HepG2 (cell line): ENCODE measurements around the gene PPAN. TPM values are rescaled to one million over a fixed set of nuclear protein-coding genes. Genes with fewer than 3 reads are reported as not detected.

Source experiments
- ATAC-seq: fragments of 200-7000 bp; cut with Tn5 transposase; 3 replicates; pipeline ENCODE4 v1.9.1; 2020; ENCODE audit warnings: mild to moderate bottlenecking, moderate library complexity
- BruUV-seq: library from RNA; stranded (reverse); fragments of 400-500 nt; replicated peaks from 2 replicates; lab custom pipeline; 2021; lab: Mats Ljungman, UMichigan
- CTCF ChIA-PET: fragments of 300-600 bp; formaldehyde crosslinking; extraction: SDS; loops from one replicate; lab custom pipeline; 2021; ENCODE audit warnings: low total read pairs, inconsistent platforms, low intra/inter-chr PET ratio; lab: Yijun Ruan, JAX
- POLR2A ChIA-PET: fragments of 350-600 bp; sonication (Branson Sonifier 250); formaldehyde crosslinking; loops from one replicate; lab custom pipeline; 2020; ENCODE audit warnings: antibody characterized with exemption, inconsistent platforms; lab: Yijun Ruan, JAX
- DNase-seq: peaks from one replicate; pipeline ENCODE4 v3.0.0-alpha.2; 2015; ENCODE audit warnings: low spot score
- FAIRE-seq: peaks from 3 replicates; lab custom pipeline; 2011; peaks lifted over from hg19 to GRCh38; lab: Jason Lieb, UNC
- H2AFZ ChIP-seq: one replicate; pipeline ENCODE4 v1.6.1; 2011; ENCODE audit warnings: low read length, inconsistent platforms
- H3K27ac ChIP-seq: fragments of 300-600 bp; 3 replicates; pipeline ENCODE4 v1.8.0; 2011; ENCODE audit warnings: mixed run types, mild to moderate bottlenecking, mixed read lengths, low read length, inconsistent platforms; ENCODE audit not compliant: insufficient read depth; ENCODE audit errors: extremely low read length
- H3K27me3 ChIP-seq, 2 experiments: fragments of 200-600 bp in 1 of 2; 2 replicates in 1 of 2; 3 replicates in 1 of 2; pipeline versions ENCODE4 v1.6.0 to v1.8.0; 2011; ENCODE audit warnings: low read length in 2 of 2, mild to moderate bottlenecking in 2 of 2, moderate library complexity in 2 of 2, inconsistent platforms in 1 of 2; ENCODE audit not compliant: insufficient read depth in 2 of 2, control insufficient read depth in 1 of 2
- H3K36me3 ChIP-seq, 2 experiments: fragments of 200-600 bp in 1 of 2; replicated peaks in 1 of 2; 2 replicates in 1 of 2; 3 replicates in 1 of 2; pipeline versions ENCODE4 v1.5.1 to v1.8.0; 2011; ENCODE audit warnings: low read length in 2 of 2, inconsistent platforms in 1 of 2; ENCODE audit not compliant: insufficient read depth in 2 of 2, control insufficient read depth in 1 of 2
- H3K4me1 ChIP-seq: 2 replicates; pipeline ENCODE4 v1.5.1; 2012; ENCODE audit warnings: low read length, inconsistent platforms; ENCODE audit not compliant: insufficient read depth
- H3K4me2 ChIP-seq: 2 replicates; pipeline ENCODE4 v1.6.0; 2011; ENCODE audit warnings: low read depth, low read length, inconsistent platforms
- H3K4me3 ChIP-seq, 3 experiments: fragments of 200-600 bp in 1 of 3; sonication (generic), shearing (Covaris generic) in 1 of 3; replicated peaks in 1 of 3; 2 replicates each; pipeline ENCODE4 v1.5.1; 2011 to 2016; ENCODE audit warnings: low read length in 3 of 3, inconsistent platforms in 2 of 3, low read depth in 2 of 3, mild to moderate bottlenecking in 2 of 3, control low read depth in 1 of 3, mixed read lengths in 1 of 3; ENCODE audit not compliant: insufficient read depth in 1 of 3
- H3K79me2 ChIP-seq: one replicate; pipeline ENCODE4 v1.6.1; 2011; ENCODE audit warnings: low read length, inconsistent platforms; ENCODE audit not compliant: insufficient read depth
- H3K9ac ChIP-seq: 2 replicates; pipeline ENCODE4 v1.6.0; 2011; ENCODE audit warnings: mild to moderate bottlenecking, low read depth, low read length, inconsistent platforms; ENCODE audit not compliant: insufficient read depth
- H3K9me3 ChIP-seq: 2 replicates; pipeline ENCODE4 v1.5.1; 2012; ENCODE audit warnings: mild to moderate bottlenecking, low read length
- H4K20me1 ChIP-seq: 2 replicates; pipeline ENCODE4 v1.6.0; 2011; ENCODE audit warnings: inconsistent platforms, mild to moderate bottlenecking, low read length, moderate library complexity; ENCODE audit not compliant: insufficient read depth
- PHF8 ChIP-seq: sonication (generic); formaldehyde crosslinking; IDR thresholded peaks from 2 replicates; pipeline ENCODE4 v1.5.0; 2020; ENCODE audit warnings: missing genetic modification reagents
- WGBS: methylation state at CpG from one replicate; pipeline ENCODE4 v1.1.6; 2017; ENCODE audit warnings: low lambda C conversion rate; 5-methylcytosine and 5-hydroxymethylcytosine counted together
- in situ Hi-C: cut with HindIII; loops from 2 replicates; pipeline ENCODE4 v1.10.0; 2017; ENCODE audit warnings: low pct_unique_long_range_greater_than_20kb; ENCODE audit not compliant: extremely low pct_ligation_motif_present
- intact Hi-C: fragments of 100-400 bp; cut with micrococcal nuclease; formaldehyde crosslinking; loops from one replicate; pipeline ENCODE4 v1.10.0; 2022; ENCODE audit not compliant: unreplicated experiment
- polyA plus RNA-seq, 8 experiments: library from polyadenylated mRNA; depleted of rRNA in 3 of 8; stranded (reverse) in 7 of 8; unstranded in 1 of 8; fragments of >200 nt; fragmentation: Illumina TruSeq in 4 of 8; extraction: Trizol in 4 of 8; gene quantifications; 2 replicates each; pipeline versions ENCODE4 v1.2.1 to v1.2.3, GENCODE V29; 2011 to 2016; ENCODE audit warnings: low read depth in 4 of 8, missing spikeins in 1 of 8, mixed read lengths in 1 of 8; ENCODE audit not compliant: insufficient read depth in 1 of 8
- total RNA-seq, 5 experiments: library from RNA; depleted of rRNA; stranded (reverse); fragments of >200 nt; fragmentation: Illumina TruSeq; extraction: Trizol; gene quantifications; 2 replicates each; pipeline ENCODE4 v1.2.3, GENCODE V29; 2016; ENCODE audit warnings: low read depth in 1 of 5
- TF ChIP-seq, protein P1 (sequence below): sonication (generic); formaldehyde crosslinking; IDR thresholded peaks from 2 replicates; pipeline ENCODE4 v1.9.0; 2021; ENCODE audit warnings: mild to moderate bottlenecking, missing genetic modification reagents

The PPAN gene
- total and polyA plus RNA-seq, 2 of the 13 experiments (the other 11 are each of a cell fraction or from before 2014, with no cell fraction given) = 36.2 to 41.9 TPM

DNA sequence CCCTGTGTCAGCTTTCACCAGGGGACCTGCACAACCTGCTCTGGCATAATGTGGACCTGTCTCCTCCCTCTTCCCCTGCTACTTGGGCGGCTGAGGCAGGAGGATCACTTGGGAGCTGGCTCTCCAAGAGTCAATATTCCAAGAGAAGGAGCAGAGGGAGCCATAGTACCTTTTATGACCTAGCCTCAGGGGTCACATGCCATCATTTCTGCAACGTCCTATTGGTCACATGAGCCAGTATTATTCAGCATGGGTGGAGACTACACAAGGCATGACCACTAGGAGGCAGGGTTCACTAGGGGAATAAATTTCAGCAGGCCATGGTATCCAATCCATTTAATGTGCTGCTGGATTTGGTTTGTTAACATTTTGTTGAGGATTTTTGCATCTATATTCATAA, 32.0 kb upstream of the PPAN start (continued):
- TF ChIP-seq, protein P1, sequence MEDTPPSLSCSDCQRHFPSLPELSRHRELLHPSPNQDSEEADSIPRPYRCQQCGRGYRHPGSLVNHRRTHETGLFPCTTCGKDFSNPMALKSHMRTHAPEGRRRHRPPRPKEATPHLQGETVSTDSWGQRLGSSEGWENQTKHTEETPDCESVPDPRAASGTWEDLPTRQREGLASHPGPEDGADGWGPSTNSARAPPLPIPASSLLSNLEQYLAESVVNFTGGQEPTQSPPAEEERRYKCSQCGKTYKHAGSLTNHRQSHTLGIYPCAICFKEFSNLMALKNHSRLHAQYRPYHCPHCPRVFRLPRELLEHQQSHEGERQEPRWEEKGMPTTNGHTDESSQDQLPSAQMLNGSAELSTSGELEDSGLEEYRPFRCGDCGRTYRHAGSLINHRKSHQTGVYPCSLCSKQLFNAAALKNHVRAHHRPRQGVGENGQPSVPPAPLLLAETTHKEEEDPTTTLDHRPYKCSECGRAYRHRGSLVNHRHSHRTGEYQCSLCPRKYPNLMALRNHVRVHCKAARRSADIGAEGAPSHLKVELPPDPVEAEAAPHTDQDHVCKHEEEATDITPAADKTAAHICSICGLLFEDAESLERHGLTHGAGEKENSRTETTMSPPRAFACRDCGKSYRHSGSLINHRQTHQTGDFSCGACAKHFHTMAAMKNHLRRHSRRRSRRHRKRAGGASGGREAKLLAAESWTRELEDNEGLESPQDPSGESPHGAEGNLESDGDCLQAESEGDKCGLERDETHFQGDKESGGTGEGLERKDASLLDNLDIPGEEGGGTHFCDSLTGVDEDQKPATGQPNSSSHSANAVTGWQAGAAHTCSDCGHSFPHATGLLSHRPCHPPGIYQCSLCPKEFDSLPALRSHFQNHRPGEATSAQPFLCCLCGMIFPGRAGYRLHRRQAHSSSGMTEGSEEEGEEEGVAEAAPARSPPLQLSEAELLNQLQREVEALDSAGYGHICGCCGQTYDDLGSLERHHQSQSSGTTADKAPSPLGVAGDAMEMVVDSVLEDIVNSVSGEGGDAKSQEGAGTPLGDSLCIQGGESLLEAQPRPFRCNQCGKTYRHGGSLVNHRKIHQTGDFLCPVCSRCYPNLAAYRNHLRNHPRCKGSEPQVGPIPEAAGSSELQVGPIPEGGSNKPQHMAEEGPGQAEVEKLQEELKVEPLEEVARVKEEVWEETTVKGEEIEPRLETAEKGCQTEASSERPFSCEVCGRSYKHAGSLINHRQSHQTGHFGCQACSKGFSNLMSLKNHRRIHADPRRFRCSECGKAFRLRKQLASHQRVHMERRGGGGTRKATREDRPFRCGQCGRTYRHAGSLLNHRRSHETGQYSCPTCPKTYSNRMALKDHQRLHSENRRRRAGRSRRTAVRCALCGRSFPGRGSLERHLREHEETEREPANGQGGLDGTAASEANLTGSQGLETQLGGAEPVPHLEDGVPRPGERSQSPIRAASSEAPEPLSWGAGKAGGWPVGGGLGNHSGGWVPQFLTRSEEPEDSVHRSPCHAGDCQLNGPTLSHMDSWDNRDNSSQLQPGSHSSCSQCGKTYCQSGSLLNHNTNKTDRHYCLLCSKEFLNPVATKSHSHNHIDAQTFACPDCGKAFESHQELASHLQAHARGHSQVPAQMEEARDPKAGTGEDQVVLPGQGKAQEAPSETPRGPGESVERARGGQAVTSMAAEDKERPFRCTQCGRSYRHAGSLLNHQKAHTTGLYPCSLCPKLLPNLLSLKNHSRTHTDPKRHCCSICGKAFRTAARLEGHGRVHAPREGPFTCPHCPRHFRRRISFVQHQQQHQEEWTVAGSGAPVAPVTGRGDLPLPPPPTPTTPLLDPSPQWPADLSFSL = no peak

DNA sequence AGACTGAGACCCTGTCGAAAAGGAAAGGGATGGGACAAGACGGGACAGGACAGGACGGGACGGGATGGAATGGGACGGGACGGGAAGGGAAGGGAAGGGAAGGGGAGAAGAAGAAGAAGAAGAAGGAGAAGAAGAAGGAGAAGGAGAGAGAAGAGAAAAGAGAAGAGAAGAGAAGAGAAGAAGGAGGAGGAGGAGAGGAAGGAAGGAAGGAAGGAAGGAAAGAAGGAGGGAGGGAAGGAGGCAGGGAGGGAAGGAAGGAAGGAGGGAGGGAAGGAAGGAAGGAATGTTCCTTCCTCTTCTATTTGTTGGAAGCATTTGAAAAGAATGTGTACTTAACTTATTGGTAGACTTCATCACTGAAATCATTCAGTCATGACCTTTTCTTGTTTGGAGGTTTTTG, 29.6 kb upstream of the PPAN start:
- no TSS peak for BruUV-seq
- H3K4me2 ChIP-seq = no peak overlapping the region
- H3K9me3 ChIP-seq = peaks cover 9% of the 10 kb centered on the region
- no peaks in the 10 kb centered on the region for H3K36me3 ChIP-seq
- no peak overlapping the region for H3K27ac ChIP-seq
- H3K27me3 ChIP-seq = peaks cover 0 to 2% of the 10 kb centered on the region in 2 experiments; a peak in 1 of 5 replicates
- FAIRE-seq (no peak), DNase-seq (no peak), ATAC-seq (no peak)
- no peak overlapping the region for H2AFZ ChIP-seq
- WGBS = 64% methylated on average over 6 of the region's 6 CpGs
- H3K4me3 ChIP-seq = no peak overlapping the region
- no peaks in the 10 kb centered on the region for H4K20me1 ChIP-seq
- intact Hi-C loops (no loop called here), in situ Hi-C loops (no loop called here)
- no peak for TF ChIP-seq PHF8 (CRISPR knock-in tag)
- peaks cover 23% of the 10 kb centered on the region for H3K4me1 ChIP-seq
- no peak overlapping the region for H3K9ac ChIP-seq
- CTCF ChIA-PET = no interaction called here
- POLR2A ChIA-PET = no interaction called here
- no peaks in the 10 kb centered on the region for H3K79me2 ChIP-seq
